ENCODE results near the gene ABCC2. TPM values are rescaled to one million over a fixed set of nuclear protein-coding genes. Genes with fewer than 3 reads are reported as not detected.

The ABCC2 gene
- total RNA-seq, 1 experiment from 2014 or later = 129 TPM

- no peaks in the 10 kb centered on the region for H3K36me3 ChIP-seq (ENCODE audit: control insufficient read depth, insufficient read depth, low read length)
- H3K27me3 ChIP-seq (replicated peaks; ENCODE audit: control insufficient read depth, insufficient read depth, low read length) = no peaks in the 10 kb centered on the region
- Mint-ChIP-seq H3K9me3 (ENCODE audit: unreplicated experiment) (no peaks in the 10 kb centered on the region), H3K36me3 (ENCODE audit: insufficient read depth, unreplicated experiment) (no peaks in the 10 kb centered on the region), H3K4me3 (ENCODE audit: unreplicated experiment) (no peak overlapping the region), H3K4me1 (ENCODE audit: low read depth, unreplicated experiment) (peaks cover 9% of the 10 kb centered on the region), H3K27ac (ENCODE audit: unreplicated experiment) (peak overlapping the region; percentile 58), H3K27me3 (ENCODE audit: insufficient read depth, unreplicated experiment) (no peaks in the 10 kb centered on the region)
- no TSS peak for BruUV-seq (replicated peaks)
- H3K4me3 ChIP-seq (ENCODE audit: low read depth, low read length) = no peak overlapping the region
- POLR2A ChIA-PET = no interaction called here
- intact Hi-C loops (cut with micrococcal nuclease; ENCODE audit: unreplicated experiment) = no loop called here
- peaks cover 27% of the 10 kb centered on the region for H3K4me1 ChIP-seq
- CTCF ChIA-PET = no interaction called here
- no peak for TF ChIP-seq CTCF (IDR thresholded peaks at IDR 0.05; ENCODE audit: insufficient read depth in 1 of 2, low read depth in 1 of 2, low read length in 1 of 2, severe bottlenecking in 1 of 2, unreplicated experiment in 1 of 2)
- H3K9me3 ChIP-seq = no peaks in the 10 kb centered on the region
- DNase-seq = no peak
These were observed 11.9 kb upstream of the ABCC2 start for GRCh38 chr10:99770408-99771045.

- Mint-ChIP-seq H3K27me3 (ENCODE audit: insufficient read depth, unreplicated experiment) (no peaks in the 10 kb centered on the region), H3K36me3 (ENCODE audit: insufficient read depth, unreplicated experiment) (peaks cover 7% of the 10 kb centered on the region), H3K27ac (ENCODE audit: unreplicated experiment) (peak overlapping the region; percentile 55), H3K9me3 (ENCODE audit: unreplicated experiment) (no peaks in the 10 kb centered on the region), H3K4me3 (ENCODE audit: unreplicated experiment) (no peak overlapping the region), H3K4me1 (ENCODE audit: low read depth, unreplicated experiment) (peaks cover 46% of the 10 kb centered on the region)
- intact Hi-C loops (cut with micrococcal nuclease; ENCODE audit: unreplicated experiment) = no loop called here
- DNase-seq = no peak
- TF ChIP-seq CTCF (IDR thresholded peaks at IDR 0.05; ENCODE audit: insufficient read depth in 1 of 2, low read depth in 1 of 2, low read length in 1 of 2, severe bottlenecking in 1 of 2, unreplicated experiment in 1 of 2) = no peak
- no peaks in the 10 kb centered on the region for H3K9me3 ChIP-seq
- H3K4me3 ChIP-seq (ENCODE audit: low read depth, low read length) = no peak overlapping the region
- CTCF ChIA-PET = no interaction called here
- no TSS peak for BruUV-seq (replicated peaks)
- no peaks in the 10 kb centered on the region for H3K27me3 ChIP-seq (replicated peaks; ENCODE audit: control insufficient read depth, insufficient read depth, low read length)
- no peaks in the 10 kb centered on the region for H3K36me3 ChIP-seq (ENCODE audit: control insufficient read depth, insufficient read depth, low read length)
- POLR2A ChIA-PET = interaction anchor here (1.1 kb wide), 1 partner anchor 43 kb away, joined by 3 read pairs; no protein-coding TSS in a partner anchor
- H3K4me1 ChIP-seq = peaks cover 52% of the 10 kb centered on the region
These were observed 6.6 kb upstream of the ABCC2 start for GRCh38 chr10:99775850-99776249.

- no peak overlapping the region for H3K4me3 ChIP-seq (ENCODE audit: low read depth, low read length)
- no peaks in the 10 kb centered on the region for H3K9me3 ChIP-seq
- Mint-ChIP-seq H3K27me3 (ENCODE audit: insufficient read depth, unreplicated experiment) (no peaks in the 10 kb centered on the region), H3K9me3 (ENCODE audit: unreplicated experiment) (no peaks in the 10 kb centered on the region), H3K4me3 (ENCODE audit: unreplicated experiment) (no peak overlapping the region), H3K4me1 (ENCODE audit: low read depth, unreplicated experiment) (peaks cover 67% of the 10 kb centered on the region), H3K27ac (ENCODE audit: unreplicated experiment) (peak overlapping the region; percentile 95), H3K36me3 (ENCODE audit: insufficient read depth, unreplicated experiment) (peaks cover 7% of the 10 kb centered on the region)
- ChIA-PET POLR2A (interaction anchor here (0.6 to 0.9 kb wide), 2 partner anchors 27 to 45 kb away, joined by 3 to 12 read pairs; no protein-coding TSS in a partner anchor), CTCF (no interaction called here)
- peaks cover 61% of the 10 kb centered on the region for H3K4me1 ChIP-seq
- DNase-seq = peak in 1 of 2 experiments; percentile 32
- no peaks in the 10 kb centered on the region for H3K27me3 ChIP-seq (replicated peaks; ENCODE audit: control insufficient read depth, insufficient read depth, low read length)
- BruUV-seq (replicated peaks) = no TSS peak
- intact Hi-C loops (cut with micrococcal nuclease; ENCODE audit: unreplicated experiment) = no loop called here
- H3K36me3 ChIP-seq (ENCODE audit: control insufficient read depth, insufficient read depth, low read length) = no peaks in the 10 kb centered on the region
- no peak for TF ChIP-seq CTCF (IDR thresholded peaks at IDR 0.05; ENCODE audit: insufficient read depth in 1 of 2, low read depth in 1 of 2, low read length in 1 of 2, severe bottlenecking in 1 of 2, unreplicated experiment in 1 of 2)
These were observed 4.3 kb upstream of the ABCC2 start for GRCh38 chr10:99777918-99778714.
